ENCODE results near the gene WRAP73.
A peak's percentile ranks its signal among the peaks of the same experiment; 100 is the strongest.

WRAP73 gene

GRCh38 chr1:3600354-3600753, 49.5 kb downstream of the WRAP73 start:
- WGBS (ENCODE audit: extremely low coverage, insufficient coverage, low lambda C conversion rate), result no CpG with 5 or more reads among the region's 10 CpGs
- no peaks in the 10 kb centered on the region for H3K36me3 ChIP-seq (ENCODE audit: control insufficient read depth, insufficient read depth, low read length)
- H3K9ac ChIP-seq (ENCODE audit: low read length), result no peak overlapping the region

GRCh38 chr1:3599816-3600215, 50.1 kb downstream of the WRAP73 start:
- no peak overlapping the region for H4K5ac ChIP-seq (ENCODE audit: low read length)
- no CpG with 5 or more reads among the region's 15 CpGs for WGBS (ENCODE audit: extremely low coverage, insufficient coverage, low lambda C conversion rate)
- no peaks in the 10 kb centered on the region for H3K79me1 ChIP-seq (ENCODE audit: low read length)
- H2AK5ac ChIP-seq (ENCODE audit: low read length), result no peak overlapping the region
- no peak overlapping the region for H2BK15ac ChIP-seq (replicated peaks; ENCODE audit: low read depth)
- H3K27me3 ChIP-seq (ENCODE audit: insufficient read depth, low read length, poor library complexity), result no peaks in the 10 kb centered on the region
- H3K18ac ChIP-seq (ENCODE audit: low read length), result no peak overlapping the region
- no peak overlapping the region for H3K23ac ChIP-seq (ENCODE audit: low read length)
- H3K9ac ChIP-seq (ENCODE audit: low read length), result no peak overlapping the region
- H3K4me3 ChIP-seq (ENCODE audit: low read length), result no peak overlapping the region
- no peak overlapping the region for H3K27ac ChIP-seq (ENCODE audit: low read depth, low read length)
- no peak for DNase-seq
- H3K4me2 ChIP-seq (ENCODE audit: low read length), result no peak overlapping the region
- H3K79me2 ChIP-seq (ENCODE audit: control insufficient read depth, insufficient read depth, low read length), result no peaks in the 10 kb centered on the region
- H2BK120ac ChIP-seq (ENCODE audit: low read depth, low read length), result no peak overlapping the region
- no peak overlapping the region for H4K8ac ChIP-seq (ENCODE audit: low read depth, low read length)
- H3K56ac ChIP-seq (ENCODE audit: low read length), result no peak overlapping the region
- no peak overlapping the region for H3K4ac ChIP-seq (ENCODE audit: low read depth, low read length)
- H2BK5ac ChIP-seq (ENCODE audit: low read length), result no peak overlapping the region
- no peaks in the 10 kb centered on the region for H3K4me1 ChIP-seq (ENCODE audit: control insufficient read depth, low read depth, low read length)
- H3K36me3 ChIP-seq (ENCODE audit: control insufficient read depth, insufficient read depth, low read length), result no peaks in the 10 kb centered on the region

More at GRCh38 chr1:3600354-3600753, 49.5 kb downstream of the WRAP73 start:
- H3K4me1 ChIP-seq (ENCODE audit: control insufficient read depth, low read depth, low read length), result no peaks in the 10 kb centered on the region
- no peak for DNase-seq
- H2BK15ac ChIP-seq (replicated peaks; ENCODE audit: low read depth), result no peak overlapping the region
- no peak overlapping the region for H3K56ac ChIP-seq (ENCODE audit: low read length)
- H3K79me2 ChIP-seq (ENCODE audit: control insufficient read depth, insufficient read depth, low read length), result no peaks in the 10 kb centered on the region
- no peak overlapping the region for H3K4me2 ChIP-seq (ENCODE audit: low read length)
- H3K23ac ChIP-seq (ENCODE audit: low read length), result no peak overlapping the region
- H3K27ac ChIP-seq (ENCODE audit: low read depth, low read length), result no peak overlapping the region
- no peaks in the 10 kb centered on the region for H3K27me3 ChIP-seq (ENCODE audit: insufficient read depth, low read length, poor library complexity)
- no peak overlapping the region for H3K18ac ChIP-seq (ENCODE audit: low read length)
- H2BK5ac ChIP-seq (ENCODE audit: low read length), result no peak overlapping the region
- H4K5ac ChIP-seq (ENCODE audit: low read length), result no peak overlapping the region
- H4K8ac ChIP-seq (ENCODE audit: low read depth, low read length), result no peak overlapping the region
- no peak overlapping the region for H2AK5ac ChIP-seq (ENCODE audit: low read length)
- no peak overlapping the region for H3K4me3 ChIP-seq (ENCODE audit: low read length)
- H3K4ac ChIP-seq (ENCODE audit: low read depth, low read length), result no peak overlapping the region
- peaks cover 2% of the 10 kb centered on the region for H3K79me1 ChIP-seq (ENCODE audit: low read length)
- no peak overlapping the region for H2BK120ac ChIP-seq (ENCODE audit: low read depth, low read length)

- Histone ChIP-seq H2BK120ac (ENCODE audit: low read depth, low read length) (no peak overlapping the region), H3K4me1 (ENCODE audit: control insufficient read depth, low read depth, low read length) (no peaks in the 10 kb centered on the region), H2AK5ac (ENCODE audit: low read length) (no peak overlapping the region), H3K79me1 (ENCODE audit: low read length) (no peaks in the 10 kb centered on the region), H3K56ac (ENCODE audit: low read length) (peak overlapping the region; percentile 56), H3K18ac (ENCODE audit: low read length) (no peak overlapping the region), H2BK15ac (replicated peaks; ENCODE audit: low read depth) (no peak overlapping the region), H3K36me3 (ENCODE audit: control insufficient read depth, insufficient read depth, low read length) (no peaks in the 10 kb centered on the region), H4K5ac (ENCODE audit: low read length) (no peak overlapping the region), H3K9ac (ENCODE audit: low read length) (no peak overlapping the region), H3K4ac (ENCODE audit: low read depth, low read length) (no peak overlapping the region), H3K23ac (ENCODE audit: low read length) (no peak overlapping the region), H2BK5ac (ENCODE audit: low read length) (no peak overlapping the region), H3K4me2 (ENCODE audit: low read length) (no peak overlapping the region), H3K27ac (ENCODE audit: low read depth, low read length) (no peak overlapping the region), H3K4me3 (ENCODE audit: low read length) (no peak overlapping the region), H3K27me3 (ENCODE audit: insufficient read depth, low read length, poor library complexity) (no peaks in the 10 kb centered on the region), H3K79me2 (ENCODE audit: control insufficient read depth, insufficient read depth, low read length) (no peaks in the 10 kb centered on the region), H4K8ac (ENCODE audit: low read depth, low read length) (no peak overlapping the region)
- no CpG with 5 or more reads among the region's 16 CpGs for WGBS (ENCODE audit: extremely low coverage, insufficient coverage, low lambda C conversion rate)
- DNase-seq, result no peak
Measured at GRCh38 chr1:3599286-3599811, 50.6 kb downstream of the WRAP73 start.

GRCh38 chr1:3598522-3599285, 51.2 kb downstream of the WRAP73 start:
- no peak overlapping the region for H3K9ac ChIP-seq (ENCODE audit: low read length)
- no peak overlapping the region for H2BK15ac ChIP-seq (replicated peaks; ENCODE audit: low read depth)
- H3K79me2 ChIP-seq (ENCODE audit: control insufficient read depth, insufficient read depth, low read length), result no peaks in the 10 kb centered on the region
- no peak overlapping the region for H2BK120ac ChIP-seq (ENCODE audit: low read depth, low read length)
- H3K4me3 ChIP-seq (ENCODE audit: low read length), result no peak overlapping the region
- no peaks in the 10 kb centered on the region for H3K4me1 ChIP-seq (ENCODE audit: control insufficient read depth, low read depth, low read length)
- H3K4ac ChIP-seq (ENCODE audit: low read depth, low read length), result no peak overlapping the region
- no CpG with 5 or more reads among the region's 30 CpGs for WGBS (ENCODE audit: extremely low coverage, insufficient coverage, low lambda C conversion rate)
- H2BK5ac ChIP-seq (ENCODE audit: low read length), result no peak overlapping the region
- no peak overlapping the region for H3K27ac ChIP-seq (ENCODE audit: low read depth, low read length)
- H4K8ac ChIP-seq (ENCODE audit: low read depth, low read length), result no peak overlapping the region
- H3K23ac ChIP-seq (ENCODE audit: low read length), result no peak overlapping the region
- DNase-seq, result peak; percentile 19
- H4K5ac ChIP-seq (ENCODE audit: low read length), result no peak overlapping the region
- no peak overlapping the region for H2AK5ac ChIP-seq (ENCODE audit: low read length)
- no peaks in the 10 kb centered on the region for H3K79me1 ChIP-seq (ENCODE audit: low read length)
- H3K56ac ChIP-seq (ENCODE audit: low read length), result peak overlapping the region; percentile 56
- H3K36me3 ChIP-seq (ENCODE audit: control insufficient read depth, insufficient read depth, low read length), result no peaks in the 10 kb centered on the region
- no peak overlapping the region for H3K4me2 ChIP-seq (ENCODE audit: low read length)
- H3K18ac ChIP-seq (ENCODE audit: low read length), result no peak overlapping the region
- H3K27me3 ChIP-seq (ENCODE audit: insufficient read depth, low read length, poor library complexity), result no peaks in the 10 kb centered on the region

GRCh38 chr1:3598051-3598491, 51.8 kb downstream of the WRAP73 start:
- Histone ChIP-seq H2BK15ac (replicated peaks; ENCODE audit: low read depth) (no peak overlapping the region), H4K8ac (ENCODE audit: low read depth, low read length) (no peak overlapping the region), H2BK5ac (ENCODE audit: low read length) (no peak overlapping the region), H2BK120ac (ENCODE audit: low read depth, low read length) (no peak overlapping the region), H3K27ac (ENCODE audit: low read depth, low read length) (peak overlapping the region; percentile 33), H3K79me2 (ENCODE audit: control insufficient read depth, insufficient read depth, low read length) (no peaks in the 10 kb centered on the region), H3K23ac (ENCODE audit: low read length) (peak overlapping the region; percentile 80), H3K4me2 (ENCODE audit: low read length) (no peak overlapping the region), H3K79me1 (ENCODE audit: low read length) (no peaks in the 10 kb centered on the region), H3K56ac (ENCODE audit: low read length) (peak overlapping the region; percentile 58), H3K9ac (ENCODE audit: low read length) (no peak overlapping the region), H3K4ac (ENCODE audit: low read depth, low read length) (no peak overlapping the region), H3K27me3 (ENCODE audit: insufficient read depth, low read length, poor library complexity) (no peaks in the 10 kb centered on the region), H3K36me3 (ENCODE audit: control insufficient read depth, insufficient read depth, low read length) (no peaks in the 10 kb centered on the region), H2AK5ac (ENCODE audit: low read length) (no peak overlapping the region), H3K4me3 (ENCODE audit: low read length) (no peak overlapping the region), H3K18ac (ENCODE audit: low read length) (no peak overlapping the region), H3K4me1 (ENCODE audit: control insufficient read depth, low read depth, low read length) (no peaks in the 10 kb centered on the region), H4K5ac (ENCODE audit: low read length) (no peak overlapping the region)
- no CpG with 5 or more reads among the region's 26 CpGs for WGBS (ENCODE audit: extremely low coverage, insufficient coverage, low lambda C conversion rate)
- DNase-seq, result no peak

All from mesendoderm (in vitro differentiated cells).